HG02840 (cell line): ENCODE results near the gene CHSY1.

Experiments used
- ATAC-seq: cut with Tn5 transposase; IDR thresholded peaks from one replicate; pipeline ENCODE4 v1.9.1; 2021; ENCODE audit warnings: mild to moderate bottlenecking, moderate library complexity, moderate number of reproducible peaks; ENCODE audit not compliant: unreplicated experiment, low FRiP score

CHSY1 gene

GRCh38 chr15:101191242-101191641 lies 60.6 kb downstream of the CHSY1 start:
- ATAC-seq = no peak

GRCh38 chr15:101190092-101190595 lies 61.7 kb downstream of the CHSY1 start:
- no peak for ATAC-seq

GRCh38 chr15:101189409-101190091 lies 62.3 kb downstream of the CHSY1 start:
- ATAC-seq = no peak

- no peak for ATAC-seq
Observed at GRCh38 chr15:101188637-101189408, 63.0 kb downstream of the CHSY1 start.

- no peak for ATAC-seq
Observed at GRCh38 chr15:101187820-101188636, 63.8 kb downstream of the CHSY1 start.

GRCh38 chr15:101185770-101186169 lies 66.1 kb downstream of the CHSY1 start:
- ATAC-seq = no peak

GRCh38 chr15:101185336-101185735 lies 66.5 kb downstream of the CHSY1 start:
- no peak for ATAC-seq

GRCh38 chr15:101184830-101185229 lies 67.0 kb downstream of the CHSY1 start:
- no peak for ATAC-seq

GRCh38 chr15:101183931-101184305 lies 67.9 kb downstream of the CHSY1 start:
- ATAC-seq = no peak

- no peak for ATAC-seq
Observed at GRCh38 chr15:101183226-101183930, 68.5 kb downstream of the CHSY1 start.

GRCh38 chr15:101182215-101182614 lies 69.6 kb downstream of the CHSY1 start:
- ATAC-seq = no peak

- no peak for ATAC-seq
Observed at GRCh38 chr15:101181349-101181748, 70.5 kb downstream of the CHSY1 start.

- no peak for ATAC-seq
Observed at GRCh38 chr15:101180620-101181307, 71.1 kb downstream of the CHSY1 start.

- ATAC-seq = no peak
Observed at GRCh38 chr15:101179341-101180153, 72.3 kb downstream of the CHSY1 start.

- ATAC-seq = no peak
Observed at GRCh38 chr15:101178931-101179330, 72.9 kb downstream of the CHSY1 start.

GRCh38 chr15:101178479-101178878 lies 73.4 kb downstream of the CHSY1 start:
- no peak for ATAC-seq

- no peak for ATAC-seq
Observed at GRCh38 chr15:101177866-101178265, 74.0 kb downstream of the CHSY1 start.

GRCh38 chr15:101176625-101177024 lies 75.2 kb downstream of the CHSY1 start:
- ATAC-seq = no peak

GRCh38 chr15:101175401-101175800 lies 76.4 kb downstream of the CHSY1 start:
- no peak for ATAC-seq
